Measurements from ENCODE around the gene NTRK2.
A peak's percentile ranks its signal among the peaks of the same experiment; 100 is the strongest.

NTRK2 gene

DNA sequence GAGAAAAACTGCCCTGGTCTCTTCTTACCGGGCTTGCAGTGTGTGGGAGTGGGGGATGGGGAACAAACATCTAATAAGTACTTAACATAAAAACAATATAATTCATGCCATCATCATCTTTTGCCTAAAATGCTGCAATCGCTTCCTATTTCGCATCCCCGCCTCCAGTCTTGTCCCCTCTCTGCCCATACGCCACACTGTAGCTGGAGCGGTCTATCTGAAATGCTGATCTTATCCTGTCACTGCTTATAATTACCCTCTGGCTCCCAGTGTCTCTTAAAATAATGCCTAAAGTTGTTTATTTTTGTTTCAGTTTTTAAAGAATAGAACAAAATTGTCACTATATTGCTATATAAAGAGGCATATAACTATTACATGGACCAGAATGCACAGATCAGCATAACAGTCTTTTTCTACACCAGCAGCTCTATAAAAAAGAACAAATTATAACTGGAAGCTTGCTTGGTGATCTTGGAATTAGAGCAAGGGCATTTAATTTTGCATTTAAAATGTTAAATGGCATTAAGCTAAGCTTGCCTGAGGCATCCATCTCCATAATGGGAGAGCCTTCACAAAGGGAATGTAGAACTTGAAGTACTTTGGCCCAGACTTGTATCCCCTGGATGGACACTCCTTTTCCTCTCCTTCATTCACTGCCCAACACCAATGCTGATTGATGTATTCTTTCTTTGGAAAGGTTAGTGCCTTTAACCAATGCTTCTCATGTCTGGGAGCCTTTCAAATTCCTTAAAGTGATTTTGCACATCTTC is 12.2 kb downstream of the NTRK2 start:
- DNase-seq (ENCODE audit: low read depth in 2 of 3, low spot score in 1 of 3), result no peak

DNA sequence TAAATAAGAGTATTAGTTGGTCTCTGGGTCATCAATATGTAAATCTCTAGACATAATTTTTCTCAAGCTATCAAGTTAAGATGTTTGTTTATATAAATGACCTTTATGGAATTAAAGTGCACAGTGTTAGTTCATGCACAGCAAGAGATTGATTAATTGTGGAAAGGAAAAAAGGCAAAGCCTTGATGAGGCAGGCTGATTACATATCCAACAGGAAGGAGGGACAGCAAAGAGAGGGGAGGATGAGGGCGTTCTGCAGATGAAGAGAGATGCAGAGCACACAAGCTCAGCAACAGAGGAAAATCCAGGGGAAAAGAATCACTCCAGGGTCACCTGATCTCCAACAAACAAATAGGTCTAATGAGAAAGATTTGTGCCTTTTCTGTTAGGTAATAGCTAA is 16.5 kb downstream of the NTRK2 start:
- DNase-seq (ENCODE audit: low read depth in 2 of 3, low spot score in 1 of 3), result no peak

DNA sequence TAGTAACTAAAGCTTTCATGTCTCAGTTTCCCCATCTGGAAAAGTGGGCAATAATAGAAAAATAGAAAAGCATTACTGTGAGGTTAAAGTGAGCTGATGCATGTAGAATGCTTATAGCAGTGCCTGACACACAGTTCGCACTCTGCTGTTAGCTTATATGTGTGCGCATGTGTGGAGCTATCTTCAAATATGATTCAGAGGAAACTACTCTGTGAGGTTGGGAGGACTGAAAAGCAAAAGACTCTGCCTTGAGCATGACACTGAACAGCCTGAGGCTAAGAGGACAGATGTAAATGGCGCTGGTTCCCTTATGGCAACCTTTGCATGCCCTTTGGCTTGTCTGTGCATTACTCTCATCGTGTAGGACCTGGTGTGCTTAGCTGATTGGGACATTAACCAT is 19.4 kb downstream of the NTRK2 start:
- DNase-seq (ENCODE audit: low read depth in 2 of 3, low spot score in 1 of 3), result no peak

DNA sequence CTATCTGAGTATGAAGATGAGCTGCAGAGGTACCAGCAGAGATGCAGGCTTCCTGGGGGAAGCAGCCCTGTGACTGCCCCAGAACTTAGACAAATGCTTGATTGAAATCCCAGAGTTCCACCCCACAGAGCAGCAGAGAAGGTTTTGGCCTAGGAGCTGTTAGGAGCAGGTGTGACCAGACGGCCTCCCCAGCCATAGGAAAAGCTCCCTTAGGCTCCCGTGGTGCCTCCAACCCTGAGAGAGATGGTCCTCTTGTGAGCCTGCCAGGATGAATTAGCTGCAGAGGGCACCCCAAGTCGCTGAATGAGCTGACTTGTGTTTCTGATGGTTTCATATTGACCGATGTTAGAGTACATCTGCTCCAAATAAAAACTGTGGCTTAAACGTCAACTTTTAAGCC is 22.1 kb downstream of the NTRK2 start:
- DNase-seq (ENCODE audit: low read depth in 2 of 3, low spot score in 1 of 3), result no peak

DNA sequence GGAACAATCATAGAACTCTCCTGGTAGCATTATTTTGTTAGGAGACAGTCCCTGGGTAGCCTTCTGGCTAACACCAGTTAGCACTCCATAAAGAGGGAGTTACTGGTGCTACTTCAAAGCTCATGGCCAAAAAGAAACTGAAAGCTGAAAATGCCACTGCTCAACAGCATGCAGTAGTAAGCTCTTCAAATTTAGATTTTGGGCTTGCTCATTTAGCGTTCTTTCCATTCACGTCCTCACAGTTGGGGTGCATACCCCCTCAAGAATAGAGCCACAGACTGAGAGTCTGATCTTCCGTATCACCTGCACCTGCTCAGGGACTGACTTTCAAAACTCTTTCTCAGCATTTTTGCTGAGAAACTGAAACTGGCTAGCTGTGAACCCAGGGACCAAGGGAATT is 24.7 kb downstream of the NTRK2 start:
- DNase-seq (ENCODE audit: low read depth in 2 of 3, low spot score in 1 of 3), result no peak

DNA sequence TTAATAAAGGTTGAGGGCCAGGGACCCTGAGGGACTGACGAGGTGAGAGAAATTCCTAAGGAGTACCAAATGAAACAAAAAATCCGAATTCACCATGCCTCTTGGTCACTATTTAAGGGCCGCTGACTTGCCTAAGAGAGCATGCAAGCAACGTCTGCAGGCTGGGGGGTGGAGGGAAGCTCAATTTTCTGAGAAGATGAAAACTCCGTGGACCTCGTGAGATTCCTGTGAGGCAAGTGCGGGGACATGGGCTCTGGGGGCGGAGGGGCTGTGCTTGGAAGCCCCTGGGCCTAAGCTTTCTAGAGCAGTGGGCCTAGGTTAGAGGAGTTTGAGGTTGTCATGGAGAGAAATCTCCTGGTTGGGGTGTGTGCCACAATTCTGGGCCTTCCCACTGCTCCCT is 27.5 kb downstream of the NTRK2 start:
- no peak for DNase-seq (ENCODE audit: low read depth in 2 of 3, low spot score in 1 of 3)

DNA sequence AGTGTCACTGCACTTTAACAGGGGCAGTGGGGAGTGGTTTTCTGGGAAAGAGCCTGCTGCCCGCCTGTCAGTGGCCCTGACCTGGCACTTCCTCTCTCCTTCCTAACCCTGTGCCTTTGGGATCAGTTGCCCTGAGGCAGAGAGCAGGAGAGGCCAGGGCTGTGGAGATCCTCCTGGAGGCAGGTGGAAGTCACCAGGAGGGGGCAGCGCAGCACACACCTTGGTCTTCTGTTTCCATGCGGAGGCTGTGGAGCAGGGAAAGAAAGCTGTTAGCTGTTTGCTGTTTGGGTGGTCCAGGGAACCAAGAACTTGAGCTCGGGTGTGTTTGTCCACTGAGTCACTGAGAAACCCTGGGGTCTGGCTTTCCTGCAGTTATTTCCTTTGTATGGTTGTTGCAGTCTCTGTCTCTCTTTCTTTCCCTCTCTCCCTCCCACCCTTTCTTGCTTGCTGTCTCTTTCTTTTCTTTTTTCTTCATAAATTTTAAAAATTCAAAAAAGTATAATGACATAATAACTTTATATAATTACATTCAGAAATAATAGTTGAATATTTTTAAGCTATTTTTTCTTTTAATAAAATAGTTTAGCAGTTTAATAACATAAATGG is 28.1 kb downstream of the NTRK2 start:
- peak; percentile 3 to 46 (median 26) for DNase-seq (ENCODE audit: low read depth in 2 of 3, low spot score in 1 of 3)

DNA sequence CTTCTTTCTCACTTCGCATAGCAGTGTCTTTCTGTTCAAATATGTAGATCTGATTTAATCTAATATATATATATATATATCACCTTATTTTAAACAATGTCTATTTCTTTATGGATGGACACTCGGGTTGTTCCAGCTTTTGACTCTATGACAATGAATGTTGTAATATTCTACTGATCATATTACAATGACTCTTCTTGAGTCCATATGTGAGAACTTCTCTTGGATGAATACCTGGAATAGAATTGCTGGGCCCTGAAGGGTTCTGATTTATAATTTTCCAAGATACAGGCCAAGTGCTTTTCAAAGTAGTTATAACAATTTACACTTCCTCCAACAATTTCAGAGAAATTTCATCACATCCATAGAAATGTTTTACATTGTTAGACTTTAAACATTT is 28.8 kb downstream of the NTRK2 start:
- DNase-seq (ENCODE audit: low read depth in 2 of 3, low spot score in 1 of 3), result no peak

DNA sequence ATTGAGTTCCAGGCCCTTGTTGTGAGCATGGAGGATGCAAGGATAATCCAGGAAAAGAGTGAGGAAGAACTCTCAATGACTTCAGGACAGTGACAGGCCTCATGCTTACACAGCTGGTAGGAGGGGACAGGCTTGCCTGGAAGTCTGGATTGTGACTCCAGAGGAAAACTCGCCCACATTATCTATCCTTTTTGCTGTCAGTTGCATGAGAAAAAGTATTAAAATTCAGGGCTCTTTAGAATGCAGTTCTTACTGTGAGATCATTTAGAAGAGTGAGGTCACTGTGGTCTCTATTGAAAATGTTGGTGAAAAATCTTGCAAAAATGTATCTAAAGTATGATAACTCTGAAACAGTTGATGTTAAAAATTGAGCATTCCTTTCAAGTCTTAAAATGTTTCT is 30.5 kb downstream of the NTRK2 start:
- DNase-seq (ENCODE audit: low read depth in 2 of 3, low spot score in 1 of 3), result no peak

DNA sequence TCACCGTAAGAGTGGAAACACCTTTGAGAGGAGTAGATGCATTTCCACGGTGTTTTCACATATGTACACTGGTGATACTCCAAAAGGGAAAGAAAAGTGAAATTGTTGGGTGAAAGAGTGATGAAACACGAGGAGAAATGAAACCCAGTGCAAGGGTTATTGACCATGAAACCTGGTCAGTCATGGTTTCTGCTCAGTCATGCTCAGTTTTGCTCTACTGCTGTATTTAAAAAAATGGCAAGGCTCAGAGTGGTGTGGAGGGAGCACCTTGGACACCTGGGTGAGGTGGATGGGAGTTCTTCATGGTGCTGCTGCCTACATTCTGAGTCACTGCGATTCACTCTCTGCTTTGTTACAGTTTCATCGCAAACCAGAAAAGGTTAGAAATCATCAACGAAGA is 32.3 kb downstream of the NTRK2 start:
- no peak for DNase-seq (ENCODE audit: low read depth in 2 of 3, low spot score in 1 of 3)

DNA sequence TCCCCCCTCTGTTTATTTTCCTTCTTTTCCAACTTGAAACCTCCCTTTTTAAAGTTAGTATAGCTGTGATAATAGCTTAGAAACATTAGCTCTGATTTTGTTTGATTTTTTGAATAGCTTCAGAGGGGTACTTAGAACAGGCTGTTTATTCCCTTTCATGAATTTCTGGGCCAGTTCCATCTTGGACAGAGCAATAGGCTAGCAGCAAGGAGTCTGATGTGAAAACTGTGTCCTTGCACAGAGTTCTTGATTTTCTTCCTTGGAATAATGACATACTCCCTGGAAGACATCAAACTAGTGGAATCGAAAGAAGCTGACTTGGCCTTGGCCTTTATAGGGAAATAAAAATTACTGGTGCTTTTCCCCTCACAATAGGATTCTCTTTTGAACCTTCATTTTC is 32.9 kb downstream of the NTRK2 start:
- DNase-seq (ENCODE audit: low read depth in 2 of 3, low spot score in 1 of 3), result no peak

DNA sequence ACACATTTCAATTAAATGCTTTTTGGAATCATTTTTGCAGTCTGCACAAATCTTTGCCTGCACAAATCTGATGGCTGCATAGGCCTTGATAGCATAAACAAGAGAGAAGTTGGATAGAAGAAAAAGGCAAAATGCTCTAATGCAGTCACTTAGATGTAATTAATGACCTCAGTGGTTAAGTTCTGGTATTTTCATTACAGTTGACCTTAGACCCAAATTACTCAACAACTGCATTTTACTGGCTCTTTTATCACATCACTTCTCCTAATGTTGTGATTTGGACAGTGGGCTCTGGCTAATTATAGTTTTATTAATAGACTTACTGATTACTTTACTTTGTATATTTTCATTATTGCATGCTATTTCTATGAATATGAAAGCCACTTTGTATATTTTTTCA is 34.3 kb downstream of the NTRK2 start:
- no peak for DNase-seq (ENCODE audit: low read depth in 2 of 3, low spot score in 1 of 3)

DNA sequence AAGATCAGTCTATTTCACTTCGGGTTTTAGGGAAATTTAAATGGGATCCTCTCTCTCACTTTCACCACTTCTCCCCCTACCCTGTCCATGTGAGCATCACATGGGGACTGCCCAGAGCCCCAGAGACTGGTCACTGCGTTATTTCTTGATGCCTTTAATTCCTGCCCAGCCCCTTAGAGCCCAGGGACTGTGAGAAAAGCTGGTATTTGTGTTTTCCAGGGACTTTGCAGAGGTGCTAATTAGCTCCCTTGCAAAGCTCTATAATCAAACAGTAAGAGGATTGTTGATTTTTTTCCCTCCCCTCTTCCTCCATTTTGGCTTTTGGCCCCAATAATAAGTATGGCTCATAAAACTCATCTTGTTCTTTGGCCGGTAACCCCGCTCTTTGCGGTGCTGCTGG is 35.6 kb downstream of the NTRK2 start:
- no peak for DNase-seq (ENCODE audit: low read depth in 2 of 3, low spot score in 1 of 3)

DNA sequence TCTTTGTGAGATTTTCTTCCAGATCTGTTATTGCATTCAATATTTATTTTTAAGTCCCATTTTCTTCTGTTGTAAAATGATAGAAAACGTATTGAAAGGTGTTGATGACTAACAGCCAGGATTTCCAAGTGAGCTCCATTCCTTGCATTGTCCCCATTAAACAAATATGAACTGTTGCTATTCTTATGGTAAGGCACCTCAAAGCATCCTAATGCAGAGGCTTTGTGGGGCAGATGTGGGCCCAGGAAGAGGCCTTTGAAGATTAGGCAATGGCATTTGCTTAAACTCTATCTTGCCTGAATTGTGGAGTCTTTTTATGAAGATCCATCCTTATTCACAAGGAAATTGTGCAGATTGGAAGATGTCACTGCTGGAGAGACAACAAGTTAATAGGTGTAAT is 38.9 kb downstream of the NTRK2 start:
- DNase-seq (ENCODE audit: low read depth in 2 of 3, low spot score in 1 of 3), result no peak

DNA sequence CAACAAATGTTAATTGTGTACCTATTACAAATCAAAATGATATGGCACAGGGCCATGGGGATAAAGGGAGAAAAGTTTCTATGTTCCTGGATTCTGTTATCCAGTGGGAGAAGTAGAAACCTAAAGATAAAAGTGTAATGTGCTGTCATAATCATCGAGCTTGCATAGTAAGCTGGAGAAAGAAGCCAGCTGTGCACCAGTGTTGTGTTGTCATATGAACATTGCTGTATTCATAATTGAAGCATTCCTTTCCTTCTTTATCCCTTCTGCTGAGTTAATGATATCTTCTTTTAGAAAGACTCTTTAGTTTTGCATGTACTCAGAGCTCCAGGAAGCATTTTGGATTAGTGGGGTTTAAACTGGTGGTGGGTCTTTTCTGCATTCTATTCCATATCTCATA is 39.5 kb downstream of the NTRK2 start:
- DNase-seq (ENCODE audit: low read depth in 2 of 3, low spot score in 1 of 3), result no peak

DNA sequence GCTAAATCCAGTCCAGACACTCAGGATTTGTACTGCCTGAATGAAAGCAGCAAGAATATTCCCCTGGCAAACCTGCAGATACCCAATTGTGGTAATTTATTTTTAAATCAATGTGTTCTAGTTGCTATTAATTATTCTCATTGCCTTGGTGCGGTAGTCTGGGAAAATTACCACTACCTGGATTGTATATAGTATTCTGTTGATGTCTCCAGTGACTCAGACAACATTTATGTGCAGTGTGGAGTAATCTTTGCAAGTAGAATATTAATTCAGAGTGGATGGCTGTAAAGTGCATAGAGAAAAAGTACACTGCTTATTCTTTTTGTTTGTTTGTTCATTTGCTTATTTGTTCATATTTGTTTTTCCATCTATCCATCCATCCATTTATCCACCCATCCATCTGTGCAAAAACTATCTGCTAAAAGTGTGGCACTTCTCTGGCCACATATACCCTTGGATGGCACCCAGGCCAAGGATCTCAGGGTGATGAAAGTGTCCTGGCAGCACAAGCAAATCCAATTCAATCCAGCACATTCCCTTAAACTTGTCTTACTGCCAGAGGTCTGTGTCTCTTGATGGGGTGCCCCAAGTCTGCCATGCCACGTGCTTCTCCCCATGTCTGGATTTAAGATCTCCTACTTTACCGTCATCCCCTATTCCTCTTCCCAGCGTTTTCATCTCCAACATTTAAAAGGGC is 41.3 kb downstream of the NTRK2 start:
- no peak for DNase-seq (ENCODE audit: low read depth in 2 of 3, low spot score in 1 of 3)

DNA sequence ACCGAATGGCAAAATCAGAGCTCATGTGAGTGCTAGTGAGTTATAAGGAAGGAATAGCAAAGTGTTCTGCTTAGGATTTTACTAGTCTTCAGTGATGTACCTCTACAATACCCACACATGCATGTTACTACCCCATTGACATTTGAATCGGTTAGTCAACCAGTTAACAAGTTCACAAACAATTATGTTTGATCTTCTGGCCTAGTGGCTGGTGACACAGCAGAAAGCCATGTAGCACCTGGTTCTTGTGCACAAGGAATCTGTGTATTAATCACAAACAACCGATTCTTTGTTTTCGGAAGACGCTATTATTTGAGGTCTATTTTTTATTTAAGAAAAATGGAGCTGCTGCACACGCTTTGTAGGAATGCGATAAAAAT is 41.9 kb downstream of the NTRK2 start:
- no peak for DNase-seq (ENCODE audit: low read depth in 2 of 3, low spot score in 1 of 3)

DNA sequence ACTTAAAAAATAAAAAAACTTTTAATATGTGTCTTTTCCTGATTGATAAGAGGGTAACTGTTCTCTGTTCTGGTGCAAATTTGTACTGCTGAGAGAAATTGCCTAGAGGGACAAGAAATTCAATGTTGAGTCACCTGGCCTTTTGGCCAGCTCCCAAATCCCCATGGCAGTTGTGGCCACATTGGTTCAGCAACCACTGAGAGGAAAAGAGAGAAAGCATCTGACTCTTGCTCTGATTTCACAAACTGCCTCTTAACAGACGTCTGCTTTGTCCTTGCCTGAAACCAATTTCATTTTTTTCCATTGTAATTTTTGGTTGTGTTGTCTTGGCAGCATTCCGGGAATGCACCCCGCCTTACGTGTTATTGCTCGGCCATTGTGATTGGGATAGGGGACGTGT is 42.4 kb downstream of the NTRK2 start:
- DNase-seq (ENCODE audit: low read depth in 2 of 3, low spot score in 1 of 3), result no peak

DNA sequence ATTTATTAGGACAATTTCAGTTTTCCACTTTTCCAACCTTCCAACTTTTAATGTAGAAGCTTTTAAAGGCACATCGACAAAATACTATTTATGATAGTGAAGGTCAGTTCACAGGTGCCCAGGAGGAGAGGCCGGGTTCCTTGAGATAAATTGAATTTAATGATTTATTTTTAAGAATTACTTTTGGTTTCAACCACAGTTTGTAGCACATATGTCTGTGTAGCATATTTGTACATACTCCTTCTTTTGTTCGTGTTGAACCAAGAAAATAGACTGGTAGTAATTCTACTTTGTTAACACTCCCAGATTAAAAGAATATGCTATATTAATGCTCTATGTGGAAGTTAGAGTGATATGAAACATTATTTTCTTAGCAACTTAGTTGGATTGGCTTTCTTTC is 46.7 kb downstream of the NTRK2 start:
- DNase-seq (ENCODE audit: low read depth in 2 of 3, low spot score in 1 of 3), result no peak

DNA sequence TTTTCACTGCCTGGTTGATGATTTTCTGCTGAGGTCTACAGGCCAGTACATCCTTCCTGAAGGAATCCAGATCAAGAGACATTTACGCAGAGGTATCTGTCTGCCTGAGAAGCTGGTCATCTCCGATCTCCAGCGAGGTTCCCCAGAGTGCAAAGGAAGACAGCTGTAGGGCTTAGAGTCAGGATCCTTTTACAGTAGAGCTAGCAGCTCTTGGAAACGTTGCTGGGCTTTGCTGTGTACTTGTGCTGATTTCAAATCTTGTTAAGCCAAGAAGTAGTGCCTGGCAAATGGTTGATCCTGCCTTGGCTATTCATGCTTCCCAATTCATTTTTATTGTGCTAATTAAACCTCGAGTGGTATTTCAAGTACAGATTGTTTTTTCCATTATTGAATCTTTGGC is 48.9 kb downstream of the NTRK2 start:
- no peak for DNase-seq (ENCODE audit: low read depth in 2 of 3, low spot score in 1 of 3)

DNA sequence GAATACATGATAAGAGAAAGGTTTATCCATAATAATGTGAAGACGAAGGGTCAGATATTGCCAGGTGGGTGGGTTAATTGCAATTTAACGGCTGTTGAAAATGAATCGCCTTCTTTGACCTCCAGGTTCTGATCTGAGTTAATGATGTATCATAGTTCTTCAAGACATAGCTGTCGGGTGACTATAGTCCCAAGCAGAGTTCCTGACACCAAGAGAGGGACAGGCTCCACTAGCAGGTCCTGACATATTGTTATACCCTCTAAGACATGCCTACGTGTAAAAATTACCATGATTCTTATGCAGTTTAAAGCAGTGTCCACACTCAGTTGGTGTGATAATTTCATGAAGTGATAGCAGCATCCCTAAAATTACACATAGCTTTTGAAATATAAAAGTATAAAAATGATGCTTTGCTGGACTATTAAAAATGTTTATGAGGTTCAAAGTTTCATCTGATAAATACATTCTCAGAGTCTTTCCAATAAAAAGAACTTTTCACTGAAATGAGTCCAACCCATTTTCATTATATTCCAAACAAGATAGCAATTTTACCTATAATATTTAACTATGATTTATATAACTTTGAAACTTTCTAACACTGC is 53.0 kb downstream of the NTRK2 start:
- no peak for DNase-seq (ENCODE audit: low read depth in 2 of 3, low spot score in 1 of 3)

DNA sequence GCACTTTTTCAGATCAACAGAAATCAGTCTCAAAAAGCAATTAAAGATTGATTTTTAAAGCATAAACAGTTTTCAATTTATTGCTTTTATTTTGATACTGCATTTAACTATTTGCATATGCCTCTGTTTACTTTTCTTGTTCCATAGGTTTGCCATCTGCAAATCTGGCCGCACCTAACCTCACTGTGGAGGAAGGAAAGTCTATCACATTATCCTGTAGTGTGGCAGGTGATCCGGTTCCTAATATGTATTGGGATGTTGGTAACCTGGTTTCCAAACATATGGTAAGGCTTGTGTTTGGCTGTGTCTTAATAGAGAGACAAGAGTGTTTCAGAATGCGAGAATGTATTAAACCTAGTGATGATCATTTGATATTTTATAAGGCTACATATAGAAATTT is 53.9 kb downstream of the NTRK2 start:
- no peak for DNase-seq (ENCODE audit: low read depth in 2 of 3, low spot score in 1 of 3)

Data from stimulated activated CD4-positive, alpha-beta T cell treated with anti-CD3 and anti-CD28 coated beads, Interleukin-12 subunit alpha, Interleukin-12 subunit beta, amount 100 ng/mL, for 48 hours (primary cell).